HEK293 (cell line): ENCODE measurements around the gene CDC14A.

Experiments used
- CTCF ChIA-PET: fragments of 350-600 bp; formaldehyde crosslinking; extraction: SDS; loops from one replicate; lab custom pipeline; 2021; ENCODE audit warnings: antibody characterized with exemption; lab: Yijun Ruan, JAX
- POLR2A ChIA-PET: fragments of 300-600 bp; formaldehyde crosslinking; extraction: SDS; loops from one replicate; lab custom pipeline; 2020; ENCODE audit warnings: antibody characterized with exemption, inconsistent platforms; lab: Yijun Ruan, JAX
- H3K27ac ChIP-seq: fragments of 200-500 bp; sonication (Bioruptor generic); 2 replicates; pipeline ENCODE4 v1.5.1; 2014; ENCODE audit warnings: low read depth, low read length, control low read depth, inconsistent platforms; ENCODE audit errors: extremely low read depth
- H3K36me3 ChIP-seq, 2 experiments: fragments of 200-500 bp in 1 of 2; sonication (Bioruptor generic) in 1 of 2; 1 replicate in 1 of 2; 2 replicates in 1 of 2; pipeline ENCODE4 v1.5.1; 2014 to 2017; ENCODE audit warnings: inconsistent platforms in 2 of 2, low read length in 2 of 2; ENCODE audit not compliant: control insufficient read depth in 2 of 2, insufficient read depth in 1 of 2
- H3K4me1 ChIP-seq: fragments of 200-500 bp; sonication (Bioruptor generic); 2 replicates; pipeline ENCODE4 v1.5.1; 2014; ENCODE audit warnings: mild to moderate bottlenecking, low read length, inconsistent platforms; ENCODE audit not compliant: control insufficient read depth, insufficient read depth
- H3K4me3 ChIP-seq: 2 replicates; pipeline ENCODE4 v1.5.1; 2011; ENCODE audit warnings: low read depth, mild to moderate bottlenecking, control low read depth, low read length, moderate library complexity
- H3K9me3 ChIP-seq: fragments of 200-500 bp; sonication (Bioruptor generic); 2 replicates; pipeline ENCODE4 v1.5.1; 2014; ENCODE audit warnings: low read depth, low read length, inconsistent platforms; ENCODE audit not compliant: control insufficient read depth, insufficient read depth
- GLIS1 ChIP-seq: fragments of 450-650 bp; formaldehyde crosslinking; IDR thresholded peaks from 2 replicates; pipeline ENCODE4 v1.5.1; 2016; ENCODE audit warnings: missing biosample characterization, missing genetic modification characterization
- KLF1 ChIP-seq: fragments of 450-650 bp; formaldehyde crosslinking; IDR thresholded peaks from 2 replicates; pipeline ENCODE4 v1.5.1; 2016; ENCODE audit warnings: missing biosample characterization, missing genetic modification characterization
- KLF8 ChIP-seq: fragments of 450-650 bp; formaldehyde crosslinking; IDR thresholded peaks from 2 replicates; pipeline ENCODE4 v1.5.1; 2016; ENCODE audit warnings: missing biosample characterization, missing genetic modification characterization
- OSR2 ChIP-seq: fragments of 450-650 bp; formaldehyde crosslinking; IDR thresholded peaks from 2 replicates; pipeline ENCODE4 v1.5.1; 2016; ENCODE audit warnings: missing biosample characterization, missing genetic modification characterization
- PBX3 ChIP-seq: sonication (generic); formaldehyde crosslinking; IDR thresholded peaks from 2 replicates; pipeline ENCODE4 v1.8.1; 2022; ENCODE audit warnings: mild to moderate bottlenecking, moderate library complexity, missing genetic modification reagents
- PRDM10 ChIP-seq: fragments of 450-650 bp; formaldehyde crosslinking; IDR thresholded peaks from 2 replicates; pipeline ENCODE4 v1.5.1; 2016; ENCODE audit warnings: missing biosample characterization, missing genetic modification characterization
- PRDM4 ChIP-seq: fragments of 450-650 bp; formaldehyde crosslinking; IDR thresholded peaks from 2 replicates; pipeline ENCODE4 v1.5.1; 2017; ENCODE audit warnings: missing biosample characterization, missing genetic modification characterization
- ZBTB17 ChIP-seq: fragments of 450-650 bp; formaldehyde crosslinking; IDR thresholded peaks from 2 replicates; pipeline ENCODE4 v1.5.1; 2016; ENCODE audit warnings: missing biosample characterization, missing genetic modification characterization
- ZBTB44 ChIP-seq: fragments of 450-650 bp; IDR thresholded peaks from 2 replicates; pipeline ENCODE4 v1.5.1; 2018; ENCODE audit warnings: missing biosample characterization, mild to moderate bottlenecking, missing genetic modification characterization
- ZBTB7A ChIP-seq: fragments of 450-650 bp; formaldehyde crosslinking; IDR thresholded peaks from 2 replicates; pipeline ENCODE4 v1.5.1; 2016; ENCODE audit warnings: low read depth, missing biosample characterization, missing genetic modification characterization
- ZNF114 ChIP-seq: fragments of 450-650 bp; formaldehyde crosslinking; IDR thresholded peaks from 2 replicates; pipeline ENCODE4 v1.5.0; 2017; ENCODE audit warnings: missing biosample characterization, missing genetic modification characterization
- ZNF174 ChIP-seq: fragments of 450-650 bp; formaldehyde crosslinking; IDR thresholded peaks from 2 replicates; pipeline ENCODE4 v1.5.0; 2017; ENCODE audit warnings: missing biosample characterization, mild to moderate bottlenecking, missing genetic modification characterization
- ZNF239 ChIP-seq: fragments of 450-650 bp; formaldehyde crosslinking; IDR thresholded peaks from 2 replicates; pipeline ENCODE4 v1.5.1; 2016; ENCODE audit warnings: missing biosample characterization, missing genetic modification characterization
- ZNF324 ChIP-seq: fragments of 450-650 bp; formaldehyde crosslinking; IDR thresholded peaks from 2 replicates; pipeline ENCODE4 v1.5.1; 2016; ENCODE audit warnings: missing biosample characterization, missing genetic modification characterization
- ZNF366 ChIP-seq: fragments of 450-650 bp; formaldehyde crosslinking; conservative IDR thresholded peaks from 2 replicates; pipeline ENCODE4 v1.5.1; 2016; ENCODE audit warnings: missing biosample characterization, missing genetic modification characterization
- ZNF473 ChIP-seq: fragments of 450-650 bp; formaldehyde crosslinking; IDR thresholded peaks from 2 replicates; pipeline ENCODE4 v1.5.1; 2017; ENCODE audit warnings: missing biosample characterization, missing genetic modification characterization
- ZNF776 ChIP-seq: fragments of 450-650 bp; formaldehyde crosslinking; IDR thresholded peaks from 2 replicates; pipeline ENCODE4 v1.5.0; 2017; ENCODE audit warnings: missing biosample characterization, missing genetic modification characterization, borderline replicate concordance
- ZNF785 ChIP-seq: fragments of 450-650 bp; formaldehyde crosslinking; IDR thresholded peaks from 2 replicates; pipeline ENCODE4 v1.5.1; 2016; ENCODE audit warnings: missing biosample characterization, missing genetic modification characterization
- TF ChIP-seq, protein P1 (sequence below): fragments of 450-650 bp; formaldehyde crosslinking; IDR thresholded peaks from 2 replicates; pipeline ENCODE4 v1.5.1; 2016; ENCODE audit warnings: missing biosample characterization, missing genetic modification characterization
- TF ChIP-seq, protein P2 (sequence below): fragments of 450-650 bp; formaldehyde crosslinking; IDR thresholded peaks from 2 replicates; pipeline ENCODE4 v1.5.1; 2017; ENCODE audit warnings: missing biosample characterization, missing genetic modification characterization

CDC14A gene

DNA sequence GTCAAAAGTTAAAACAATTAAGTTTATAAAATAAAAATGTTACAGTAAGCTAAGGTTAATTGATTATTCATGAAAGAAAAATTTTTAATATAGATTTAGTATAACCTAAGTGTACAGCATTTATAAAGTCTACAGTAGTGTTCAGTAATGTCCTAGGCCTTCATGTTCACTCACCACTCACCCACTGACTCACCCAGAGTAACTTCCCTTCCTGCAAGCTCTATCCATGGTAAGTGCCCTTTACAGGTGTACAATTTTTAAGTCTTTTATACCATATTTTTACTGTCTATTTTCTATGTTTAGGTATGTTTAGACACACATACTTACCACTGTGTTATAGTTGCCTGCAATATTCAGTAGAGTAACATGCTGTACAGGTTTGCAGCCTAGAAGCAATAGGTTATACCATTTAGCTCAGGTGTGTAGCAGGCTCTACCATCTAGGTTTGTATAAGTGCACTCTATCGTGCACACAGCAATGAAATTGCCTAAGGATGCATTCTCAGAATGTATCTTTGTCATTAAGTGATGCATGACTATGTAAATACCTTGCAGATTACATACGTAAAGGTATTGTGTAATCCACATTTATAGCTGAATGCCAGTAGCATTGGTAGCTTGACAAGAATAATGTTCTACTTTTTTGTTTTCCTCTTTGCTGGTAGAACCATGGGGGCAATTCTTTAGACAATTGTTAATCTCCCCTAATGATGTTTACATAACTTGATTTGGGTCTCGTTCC is 149.9 kb downstream of the CDC14A start:
- CTCF ChIA-PET, result no interaction called here
- H3K4me1 ChIP-seq, result no peaks in the 10 kb centered on the region
- H3K36me3 ChIP-seq, result peaks cover 0 to 30% of the 10 kb centered on the region in 2 experiments; a peak in 1 of 3 replicates
- H3K27ac ChIP-seq, result no peak overlapping the region
- POLR2A ChIA-PET, result no interaction called here
- H3K4me3 ChIP-seq, result no peak overlapping the region
- H3K9me3 ChIP-seq, result no peaks in the 10 kb centered on the region
- TF ChIP-seq PBX3 (no peak), ZBTB17 (tag by site-specific recombination) (peak; percentile 32; the same call in 1 of the 2 replicates), ZBTB44 (tag by site-specific recombination) (peak; percentile 84; the same call in 1 of the 2 replicates), ZNF785 (tag by site-specific recombination) (no peak), ZNF174 (tag by site-specific recombination) (no peak), PRDM10 (tag by site-specific recombination) (peak; percentile 90), ZNF366 (0 out of 2 replicates have a peak, but pooled peaks have one; percentile 18), ZNF776 (tag by site-specific recombination) (no peak), GLIS1 (no peak), ZNF239 (tag by site-specific recombination) (no peak), PRDM4 (no peak), ZNF473 (tag by site-specific recombination) (no peak), ZNF114 (tag by site-specific recombination) (no peak), OSR2 (peak; percentile 69), KLF8 (tag by site-specific recombination) (peak; percentile 49; the same call in 1 of the 2 replicates), KLF1 (tag by site-specific recombination) (no peak), ZBTB7A (tag by site-specific recombination) (no peak), ZNF324 (tag by site-specific recombination) (no peak)
- TF ChIP-seq, protein P1, sequence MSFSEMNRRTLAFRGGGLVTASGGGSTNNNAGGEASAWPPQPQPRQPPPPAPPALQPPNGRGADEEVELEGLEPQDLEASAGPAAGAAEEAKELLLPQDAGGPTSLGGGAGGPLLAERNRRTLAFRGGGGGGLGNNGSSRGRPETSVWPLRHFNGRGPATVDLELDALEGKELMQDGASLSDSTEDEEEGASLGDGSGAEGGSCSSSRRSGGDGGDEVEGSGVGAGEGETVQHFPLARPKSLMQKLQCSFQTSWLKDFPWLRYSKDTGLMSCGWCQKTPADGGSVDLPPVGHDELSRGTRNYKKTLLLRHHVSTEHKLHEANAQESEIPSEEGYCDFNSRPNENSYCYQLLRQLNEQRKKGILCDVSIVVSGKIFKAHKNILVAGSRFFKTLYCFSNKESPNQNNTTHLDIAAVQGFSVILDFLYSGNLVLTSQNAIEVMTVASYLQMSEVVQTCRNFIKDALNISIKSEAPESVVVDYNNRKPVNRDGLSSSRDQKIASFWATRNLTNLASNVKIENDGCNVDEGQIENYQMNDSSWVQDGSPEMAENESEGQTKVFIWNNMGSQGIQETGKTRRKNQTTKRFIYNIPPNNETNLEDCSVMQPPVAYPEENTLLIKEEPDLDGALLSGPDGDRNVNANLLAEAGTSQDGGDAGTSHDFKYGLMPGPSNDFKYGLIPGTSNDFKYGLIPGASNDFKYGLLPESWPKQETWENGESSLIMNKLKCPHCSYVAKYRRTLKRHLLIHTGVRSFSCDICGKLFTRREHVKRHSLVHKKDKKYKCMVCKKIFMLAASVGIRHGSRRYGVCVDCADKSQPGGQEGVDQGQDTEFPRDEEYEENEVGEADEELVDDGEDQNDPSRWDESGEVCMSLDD, result no peak
- TF ChIP-seq, protein P2, sequence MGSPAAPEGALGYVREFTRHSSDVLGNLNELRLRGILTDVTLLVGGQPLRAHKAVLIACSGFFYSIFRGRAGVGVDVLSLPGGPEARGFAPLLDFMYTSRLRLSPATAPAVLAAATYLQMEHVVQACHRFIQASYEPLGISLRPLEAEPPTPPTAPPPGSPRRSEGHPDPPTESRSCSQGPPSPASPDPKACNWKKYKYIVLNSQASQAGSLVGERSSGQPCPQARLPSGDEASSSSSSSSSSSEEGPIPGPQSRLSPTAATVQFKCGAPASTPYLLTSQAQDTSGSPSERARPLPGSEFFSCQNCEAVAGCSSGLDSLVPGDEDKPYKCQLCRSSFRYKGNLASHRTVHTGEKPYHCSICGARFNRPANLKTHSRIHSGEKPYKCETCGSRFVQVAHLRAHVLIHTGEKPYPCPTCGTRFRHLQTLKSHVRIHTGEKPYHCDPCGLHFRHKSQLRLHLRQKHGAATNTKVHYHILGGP (tag by site-specific recombination), result peak; percentile 54; the same call in 1 of the 2 replicates
